Cardiac muscle cell (in vitro differentiated cells and primary cell): ENCODE data around the gene NPL. TPM values are rescaled to one million over a fixed set of nuclear protein-coding genes. Genes with fewer than 3 reads are reported as not detected.

Experiments used
- DNase-seq, 2 donors: peaks; one replicate each; pipeline versions ENCODE4 v3.0.0 to v3.0.0-alpha.2; 2010 to 2017; ENCODE audit warnings: low read depth in 1 of 2, low spot score in 1 of 2
- H3K27ac ChIP-seq: fragments of 200-600 bp; sonication (generic); 2 replicates; pipeline ENCODE4 v1.5.1; 2016
- H3K27me3 ChIP-seq: fragments of 200-600 bp; sonication (generic); 2 replicates; pipeline ENCODE4 v1.6.0; 2016; ENCODE audit warnings: control low read depth
- H3K36me3 ChIP-seq: fragments of 200-600 bp; sonication (generic); 2 replicates; pipeline ENCODE4 v1.5.1; 2016; ENCODE audit warnings: control low read depth
- H3K4me1 ChIP-seq: fragments of 200-600 bp; sonication (generic); 2 replicates; pipeline ENCODE4 v1.8.1; 2017; ENCODE audit warnings: low read depth, mild to moderate bottlenecking, mixed run types
- H3K4me3 ChIP-seq: fragments of 200-600 bp; sonication (generic); 2 replicates; pipeline ENCODE4 v1.5.1; 2016; ENCODE audit warnings: mild to moderate bottlenecking
- H3K9me3 ChIP-seq: fragments of 200-600 bp; sonication (generic); 2 replicates; pipeline ENCODE4 v1.5.1; 2017; ENCODE audit warnings: low read depth, mild to moderate bottlenecking, control low read depth
- CTCF ChIP-seq: IDR thresholded peaks from 2 replicates; pipeline ENCODE4 v1.5.1; 2012; ENCODE audit warnings: low read depth, mild to moderate bottlenecking, low read length
- polyA plus RNA-seq: library from polyadenylated mRNA; unstranded; fragments of >200 nt; fragmentation: Nextera tagmentation; extraction: Ambion mirVana; gene quantifications from 2 replicates; pipeline ENCODE4 v1.2.1, GENCODE V29; 2016
- total RNA-seq: library from RNA; depleted of rRNA; stranded (reverse); fragments of >200 nt; gene quantifications from 2 replicates; pipeline ENCODE4 v1.2.3, GENCODE V29; 2016

The NPL gene
- total RNA-seq = 0.66 and 1.5 TPM in 2 replicates
- 1.9 and 3.4 TPM in 2 replicates for polyA plus RNA-seq

- H3K27me3 ChIP-seq = peaks cover 26% of the 10 kb centered on the region
- no peak for TF ChIP-seq CTCF
- peak; percentile 83 to 89 for DNase-seq
Observed at GRCh38 chr1:182789138-182790076, at the start of gene NPL. Gene NPL, plus strand, starts transcription at chr1:182789773. Its CDS starts 4,599 bp downstream, at chr1:182794372.

GRCh38 chr1:182740120-182740519 lies 49.5 kb upstream of the NPL start:
- no peak overlapping the region for H3K4me3 ChIP-seq
- TF ChIP-seq CTCF = no peak
- no peaks in the 10 kb centered on the region for H3K36me3 ChIP-seq
- no peaks in the 10 kb centered on the region for H3K27me3 ChIP-seq
- no peak for DNase-seq
- H3K9me3 ChIP-seq = no peaks in the 10 kb centered on the region
- no peak overlapping the region for H3K27ac ChIP-seq
- H3K4me1 ChIP-seq = peaks cover 9% of the 10 kb centered on the region

More at GRCh38 chr1:182789138-182790076, at the start of gene NPL:
- Histone ChIP-seq H3K4me3 (peak within 1 kb of the TSS; percentile 57), H3K36me3 (no peaks in the 10 kb centered on the region), H3K9me3 (no peaks in the 10 kb centered on the region), H3K4me1 (no peaks in the 10 kb centered on the region), H3K27ac (no peak within 1 kb of the TSS)

- Histone ChIP-seq H3K27me3 (no peaks in the 10 kb centered on the region), H3K4me1 (peaks cover 9% of the 10 kb centered on the region), H3K9me3 (no peaks in the 10 kb centered on the region), H3K4me3 (no peak overlapping the region), H3K27ac (no peak overlapping the region), H3K36me3 (no peaks in the 10 kb centered on the region)
- no peak for DNase-seq
- TF ChIP-seq CTCF = no peak
Observed at GRCh38 chr1:182742780-182743179, 46.8 kb upstream of the NPL start.

- Histone ChIP-seq H3K4me3 (no peak overlapping the region), H3K27me3 (no peaks in the 10 kb centered on the region), H3K27ac (no peak overlapping the region), H3K4me1 (peaks cover 4% of the 10 kb centered on the region), H3K36me3 (no peaks in the 10 kb centered on the region), H3K9me3 (no peaks in the 10 kb centered on the region)
- DNase-seq = peak in 1 of 2 donors; percentile 10
- no peak for TF ChIP-seq CTCF
Observed at GRCh38 chr1:182752077-182752988, 37.2 kb upstream of the NPL start.

- no peak overlapping the region for H3K4me3 ChIP-seq
Observed at GRCh38 chr1:182754087-182754486, 35.5 kb upstream of the NPL start.

More at GRCh38 chr1:182754087-182754486, 35.5 kb upstream of the NPL start:
- H3K36me3 ChIP-seq = no peaks in the 10 kb centered on the region
- H3K27me3 ChIP-seq = no peaks in the 10 kb centered on the region
- H3K27ac ChIP-seq = no peak overlapping the region
- H3K4me1 ChIP-seq = peaks cover 4% of the 10 kb centered on the region
- H3K9me3 ChIP-seq = no peaks in the 10 kb centered on the region
- no peak for TF ChIP-seq CTCF
- DNase-seq = no peak
